Mammary epithelial cell (primary cell): ENCODE measurements around the gene SIVA1.

ENCODE experiments used
- CTCF ChIP-seq, 2 donors: IDR thresholded peaks in 1 of 2; conservative IDR thresholded peaks in 1 of 2; 2 replicates each; pipeline ENCODE4 v1.5.1; 2011 to 2012; ENCODE audit warnings: inconsistent platforms in 2 of 2, low read length in 2 of 2, mild to moderate bottlenecking in 2 of 2, control low read depth in 1 of 2, low read depth in 1 of 2; ENCODE audit not compliant: insufficient read depth in 1 of 2; ENCODE audit errors: extremely low read depth in 1 of 2
- EZH2 ChIP-seq: IDR thresholded peaks from 2 replicates; pipeline ENCODE4 v1.6.1; 2012; ENCODE audit warnings: low read length, inconsistent platforms, borderline replicate concordance

GRCh38 chr14:104786726-104787675 lies 34.1 kb downstream of the SIVA1 start:
- TF ChIP-seq CTCF (conservative IDR thresholded peaks at IDR 0.05 in 1 of 2, IDR thresholded peaks at IDR 0.05 in 1 of 2; ENCODE audit: extremely low read depth in 1 of 2, insufficient read depth in 1 of 2, low read depth in 1 of 2, low read length in 2 of 2) (no peak), EZH2 (no peak)
